K562 (cell line): ENCODE measurements around the gene DBNDD2. TPM values are rescaled to one million over a fixed set of nuclear protein-coding genes. Genes with fewer than 3 reads are reported as not detected.
A peak's percentile ranks its signal among the peaks of the same experiment; 100 is the strongest.

Source experiments
- C11orf30 ChIP-seq: fragments of 450-650 bp; IDR thresholded peaks from 2 replicates; pipeline ENCODE4 v1.6.1; 2016; ENCODE audit warnings: low read depth, mild to moderate bottlenecking
- CBX8 ChIP-seq: fragments of 200-600 bp; sonication (generic); IDR thresholded peaks from 2 replicates; pipeline ENCODE4 v1.6.1; 2012; ENCODE audit warnings: borderline replicate concordance, mixed run types, low read depth, mild to moderate bottlenecking, moderate library complexity, mixed read lengths, low read length, control low read depth, inconsistent platforms; ENCODE audit not compliant: poor library complexity, severe bottlenecking; ENCODE audit errors: extremely low read depth
- COPS2 ChIP-seq: fragments of 450-650 bp; conservative IDR thresholded peaks from 2 replicates; pipeline ENCODE4 v1.6.1; 2016; ENCODE audit warnings: mild to moderate bottlenecking, moderate library complexity
- GATA2 ChIP-seq: sonication (generic); formaldehyde crosslinking; IDR thresholded peaks from 2 replicates; pipeline ENCODE4 v1.4.0; 2020; ENCODE audit warnings: mild to moderate bottlenecking, missing genetic modification reagents
- HDAC2 ChIP-seq: fragments of 450-650 bp; IDR thresholded peaks from 2 replicates; pipeline ENCODE4 v1.6.1; 2016; ENCODE audit warnings: mild to moderate bottlenecking
- L3MBTL2 ChIP-seq: fragments of 450-650 bp; IDR thresholded peaks from 2 replicates; pipeline ENCODE4 v1.6.1; 2016; ENCODE audit warnings: mild to moderate bottlenecking, moderate library complexity
- NR2C1 ChIP-seq, 2 experiments: fragments of 450-650 bp; IDR thresholded peaks; 2 replicates each; pipeline ENCODE4 v1.6.1; 2017; ENCODE audit warnings: mild to moderate bottlenecking in 2 of 2, antibody characterized with exemption in 1 of 2, inconsistent platforms in 1 of 2, missing compliant biosample characterization in 1 of 2, missing genetic modification characterization in 1 of 2
- PPARD ChIP-seq: fragments of 250-450 bp; sonication (Bioruptor Pico); IDR thresholded peaks from 2 replicates; pipeline ENCODE4 v1.8.0; 2022; ENCODE audit warnings: inconsistent platforms, mild to moderate bottlenecking, moderate library complexity
- PRMT5 ChIP-seq: sonication (generic); formaldehyde crosslinking; IDR thresholded peaks from 2 replicates; pipeline ENCODE4 v1.5.0; 2020; ENCODE audit warnings: missing genetic modification reagents
- ZBTB7A ChIP-seq: IDR thresholded peaks from 2 replicates; pipeline ENCODE4 v1.6.1; 2011; ENCODE audit warnings: low read depth, mild to moderate bottlenecking, low read length, moderate library complexity, borderline replicate concordance; ENCODE audit not compliant: control insufficient read depth
- ZNF143 ChIP-seq: sonication (generic); formaldehyde crosslinking; IDR thresholded peaks from 2 replicates; pipeline ENCODE4 v1.9.0; 2022; ENCODE audit warnings: mild to moderate bottlenecking, missing genetic modification reagents
- polyA plus RNA-seq, 8 experiments: library from polyadenylated mRNA; depleted of rRNA in 4 of 8; stranded (reverse) in 5 of 8; unstranded in 3 of 8; fragments of >200 nt; fragmentation: Nextera tagmentation in 2 of 8; fragmentation: Illumina TruSeq in 1 of 8; extraction: Ambion mirVana in 2 of 8; extraction: Trizol in 1 of 8; gene quantifications; 2 replicates each; pipeline versions ENCODE4 v1.2.1 to v1.2.3, GENCODE V29; 2011 to 2014; ENCODE audit warnings: inconsistent platforms in 1 of 8, missing spikeins in 1 of 8
- total RNA-seq, 7 experiments: library from RNA; depleted of rRNA in 6 of 7; stranded (reverse); fragments of >200 nt in 6 of 7; fragmentation: Illumina TruSeq in 2 of 7; extraction: Trizol in 2 of 7; gene quantifications; 2 replicates each; pipeline versions ENCODE4 v1.2.1 to v1.2.3, GENCODE V29; 2011 to 2021; ENCODE audit warnings: low replicate concordance in 1 of 7
- TF ChIP-seq, protein P1 (sequence below): IDR thresholded peaks from 2 replicates; pipeline ENCODE4 v1.6.1; 2016; ENCODE audit warnings: missing genetic modification characterization, missing compliant biosample characterization
- TF ChIP-seq, protein P2 (sequence below): fragments of 450-650 bp; IDR thresholded peaks from 2 replicates; pipeline ENCODE4 v1.6.1; 2017; ENCODE audit warnings: antibody characterized with exemption, mild to moderate bottlenecking
- TF ChIP-seq, protein P3 (sequence below): conservative IDR thresholded peaks from 2 replicates; pipeline ENCODE4 v1.6.1; 2011; ENCODE audit warnings: low read depth, mild to moderate bottlenecking, low read length; ENCODE audit not compliant: control insufficient read depth
- TF ChIP-seq, protein P4 (sequence below): fragments of 150-350 bp; IDR thresholded peaks from 2 replicates; pipeline ENCODE4 v1.6.1; 2014; ENCODE audit warnings: low read depth, mild to moderate bottlenecking, low read length, borderline replicate concordance

The DBNDD2 gene
- total and polyA plus RNA-seq, 9 of the 15 experiments (the other 6 are each of a cell fraction or from before 2014, with no cell fraction given), result 12.8 to 64.0 (median 35.8) TPM

DNA sequence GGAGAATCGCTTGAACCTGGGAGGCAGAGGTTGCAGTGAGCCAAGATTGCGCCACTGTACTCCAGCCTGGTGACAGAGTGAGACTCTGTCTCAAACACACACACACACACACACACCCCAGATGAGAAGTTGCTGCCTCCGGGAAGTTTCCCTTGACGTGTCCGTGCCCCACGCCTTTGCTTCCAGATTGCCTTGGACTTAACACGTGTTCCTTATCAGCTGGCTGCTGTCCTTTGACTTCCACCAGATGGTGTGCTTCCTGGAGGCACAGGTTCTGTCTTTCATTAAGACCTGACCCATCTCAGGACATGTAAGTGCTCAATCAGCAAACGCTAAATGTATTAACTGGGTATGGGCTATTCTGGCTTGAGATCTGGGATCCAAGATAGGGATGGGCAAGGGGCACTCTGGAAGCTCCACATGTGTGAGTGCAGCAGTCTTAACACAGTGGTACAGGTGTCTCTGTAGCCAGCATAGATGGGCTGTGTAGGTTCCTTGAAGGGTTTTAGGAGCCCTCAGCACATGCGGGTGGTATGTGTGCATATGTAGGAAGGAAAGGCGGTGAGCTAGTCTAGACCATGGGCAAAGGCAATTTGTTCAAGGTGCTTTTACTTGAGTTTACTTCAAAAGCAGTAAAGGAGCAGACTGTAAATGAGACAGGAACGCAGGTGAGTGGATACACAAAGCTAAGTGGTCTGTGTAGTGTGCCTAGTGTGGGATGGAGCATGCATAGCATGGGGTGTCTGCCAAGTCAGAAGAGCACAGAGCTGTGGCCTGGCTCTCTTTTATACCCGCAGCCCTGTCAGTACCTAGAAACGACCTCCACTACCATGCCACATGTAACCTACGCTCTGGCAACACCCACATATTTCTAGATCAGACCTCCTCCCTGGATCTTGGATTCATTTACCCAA, 19.4 kb downstream of the DBNDD2 start (continued):
- TF ChIP-seq, protein P1, sequence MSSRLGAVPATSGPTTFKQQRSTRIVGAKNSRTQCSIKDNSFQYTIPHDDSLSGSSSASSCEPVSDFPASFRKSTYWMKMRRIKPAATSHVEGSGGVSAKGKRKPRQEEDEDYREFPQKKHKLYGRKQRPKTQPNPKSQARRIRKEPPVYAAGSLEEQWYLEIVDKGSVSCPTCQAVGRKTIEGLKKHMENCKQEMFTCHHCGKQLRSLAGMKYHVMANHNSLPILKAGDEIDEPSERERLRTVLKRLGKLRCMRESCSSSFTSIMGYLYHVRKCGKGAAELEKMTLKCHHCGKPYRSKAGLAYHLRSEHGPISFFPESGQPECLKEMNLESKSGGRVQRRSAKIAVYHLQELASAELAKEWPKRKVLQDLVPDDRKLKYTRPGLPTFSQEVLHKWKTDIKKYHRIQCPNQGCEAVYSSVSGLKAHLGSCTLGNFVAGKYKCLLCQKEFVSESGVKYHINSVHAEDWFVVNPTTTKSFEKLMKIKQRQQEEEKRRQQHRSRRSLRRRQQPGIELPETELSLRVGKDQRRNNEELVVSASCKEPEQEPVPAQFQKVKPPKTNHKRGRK (tag), result no peak
- TF ChIP-seq, protein P2, sequence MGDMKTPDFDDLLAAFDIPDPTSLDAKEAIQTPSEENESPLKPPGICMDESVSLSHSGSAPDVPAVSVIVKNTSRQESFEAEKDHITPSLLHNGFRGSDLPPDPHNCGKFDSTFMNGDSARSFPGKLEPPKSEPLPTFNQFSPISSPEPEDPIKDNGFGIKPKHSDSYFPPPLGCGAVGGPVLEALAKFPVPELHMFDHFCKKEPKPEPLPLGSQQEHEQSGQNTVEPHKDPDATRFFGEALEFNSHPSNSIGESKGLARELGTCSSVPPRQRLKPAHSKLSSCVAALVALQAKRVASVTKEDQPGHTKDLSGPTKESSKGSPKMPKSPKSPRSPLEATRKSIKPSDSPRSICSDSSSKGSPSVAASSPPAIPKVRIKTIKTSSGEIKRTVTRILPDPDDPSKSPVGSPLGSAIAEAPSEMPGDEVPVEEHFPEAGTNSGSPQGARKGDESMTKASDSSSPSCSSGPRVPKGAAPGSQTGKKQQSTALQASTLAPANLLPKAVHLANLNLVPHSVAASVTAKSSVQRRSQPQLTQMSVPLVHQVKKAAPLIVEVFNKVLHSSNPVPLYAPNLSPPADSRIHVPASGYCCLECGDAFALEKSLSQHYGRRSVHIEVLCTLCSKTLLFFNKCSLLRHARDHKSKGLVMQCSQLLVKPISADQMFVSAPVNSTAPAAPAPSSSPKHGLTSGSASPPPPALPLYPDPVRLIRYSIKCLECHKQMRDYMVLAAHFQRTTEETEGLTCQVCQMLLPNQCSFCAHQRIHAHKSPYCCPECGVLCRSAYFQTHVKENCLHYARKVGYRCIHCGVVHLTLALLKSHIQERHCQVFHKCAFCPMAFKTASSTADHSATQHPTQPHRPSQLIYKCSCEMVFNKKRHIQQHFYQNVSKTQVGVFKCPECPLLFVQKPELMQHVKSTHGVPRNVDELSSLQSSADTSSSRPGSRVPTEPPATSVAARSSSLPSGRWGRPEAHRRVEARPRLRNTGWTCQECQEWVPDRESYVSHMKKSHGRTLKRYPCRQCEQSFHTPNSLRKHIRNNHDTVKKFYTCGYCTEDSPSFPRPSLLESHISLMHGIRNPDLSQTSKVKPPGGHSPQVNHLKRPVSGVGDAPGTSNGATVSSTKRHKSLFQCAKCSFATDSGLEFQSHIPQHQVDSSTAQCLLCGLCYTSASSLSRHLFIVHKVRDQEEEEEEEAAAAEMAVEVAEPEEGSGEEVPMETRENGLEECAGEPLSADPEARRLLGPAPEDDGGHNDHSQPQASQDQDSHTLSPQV, result no peak
- peak; percentile 56; the same call in 1 of the 2 replicates for TF ChIP-seq GATA2 (CRISPR knock-in tag)
- TF ChIP-seq C11orf30, result peak; percentile 75
- no peak for TF ChIP-seq PRMT5 (CRISPR knock-in tag)
- TF ChIP-seq ZNF143 (CRISPR knock-in tag), result no peak
- TF ChIP-seq, protein P3, sequence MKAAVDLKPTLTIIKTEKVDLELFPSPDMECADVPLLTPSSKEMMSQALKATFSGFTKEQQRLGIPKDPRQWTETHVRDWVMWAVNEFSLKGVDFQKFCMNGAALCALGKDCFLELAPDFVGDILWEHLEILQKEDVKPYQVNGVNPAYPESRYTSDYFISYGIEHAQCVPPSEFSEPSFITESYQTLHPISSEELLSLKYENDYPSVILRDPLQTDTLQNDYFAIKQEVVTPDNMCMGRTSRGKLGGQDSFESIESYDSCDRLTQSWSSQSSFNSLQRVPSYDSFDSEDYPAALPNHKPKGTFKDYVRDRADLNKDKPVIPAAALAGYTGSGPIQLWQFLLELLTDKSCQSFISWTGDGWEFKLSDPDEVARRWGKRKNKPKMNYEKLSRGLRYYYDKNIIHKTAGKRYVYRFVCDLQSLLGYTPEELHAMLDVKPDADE, result no peak
- TF ChIP-seq CBX8, result no peak
- TF ChIP-seq, protein P4, sequence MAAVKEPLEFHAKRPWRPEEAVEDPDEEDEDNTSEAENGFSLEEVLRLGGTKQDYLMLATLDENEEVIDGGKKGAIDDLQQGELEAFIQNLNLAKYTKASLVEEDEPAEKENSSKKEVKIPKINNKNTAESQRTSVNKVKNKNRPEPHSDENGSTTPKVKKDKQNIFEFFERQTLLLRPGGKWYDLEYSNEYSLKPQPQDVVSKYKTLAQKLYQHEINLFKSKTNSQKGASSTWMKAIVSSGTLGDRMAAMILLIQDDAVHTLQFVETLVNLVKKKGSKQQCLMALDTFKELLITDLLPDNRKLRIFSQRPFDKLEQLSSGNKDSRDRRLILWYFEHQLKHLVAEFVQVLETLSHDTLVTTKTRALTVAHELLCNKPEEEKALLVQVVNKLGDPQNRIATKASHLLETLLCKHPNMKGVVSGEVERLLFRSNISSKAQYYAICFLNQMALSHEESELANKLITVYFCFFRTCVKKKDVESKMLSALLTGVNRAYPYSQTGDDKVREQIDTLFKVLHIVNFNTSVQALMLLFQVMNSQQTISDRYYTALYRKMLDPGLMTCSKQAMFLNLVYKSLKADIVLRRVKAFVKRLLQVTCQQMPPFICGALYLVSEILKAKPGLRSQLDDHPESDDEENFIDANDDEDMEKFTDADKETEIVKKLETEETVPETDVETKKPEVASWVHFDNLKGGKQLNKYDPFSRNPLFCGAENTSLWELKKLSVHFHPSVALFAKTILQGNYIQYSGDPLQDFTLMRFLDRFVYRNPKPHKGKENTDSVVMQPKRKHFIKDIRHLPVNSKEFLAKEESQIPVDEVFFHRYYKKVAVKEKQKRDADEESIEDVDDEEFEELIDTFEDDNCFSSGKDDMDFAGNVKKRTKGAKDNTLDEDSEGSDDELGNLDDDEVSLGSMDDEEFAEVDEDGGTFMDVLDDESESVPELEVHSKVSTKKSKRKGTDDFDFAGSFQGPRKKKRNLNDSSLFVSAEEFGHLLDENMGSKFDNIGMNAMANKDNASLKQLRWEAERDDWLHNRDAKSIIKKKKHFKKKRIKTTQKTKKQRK, result no peak
- peak; percentile 70 for TF ChIP-seq NR2C1 (IDR thresholded peaks at IDR 0.05)
- TF ChIP-seq NR2C1 (tag; IDR thresholded peaks at IDR 0.05), result peak; percentile 73
- peak; percentile 62 for TF ChIP-seq HDAC2
- no peak for TF ChIP-seq PPARD (CRISPR knock-in tag)
- TF ChIP-seq ZBTB7A, result no peak
- peak; percentile 79 for TF ChIP-seq L3MBTL2
- no peak for TF ChIP-seq COPS2
